ENCODE data around the gene RCSD1.

DNA sequence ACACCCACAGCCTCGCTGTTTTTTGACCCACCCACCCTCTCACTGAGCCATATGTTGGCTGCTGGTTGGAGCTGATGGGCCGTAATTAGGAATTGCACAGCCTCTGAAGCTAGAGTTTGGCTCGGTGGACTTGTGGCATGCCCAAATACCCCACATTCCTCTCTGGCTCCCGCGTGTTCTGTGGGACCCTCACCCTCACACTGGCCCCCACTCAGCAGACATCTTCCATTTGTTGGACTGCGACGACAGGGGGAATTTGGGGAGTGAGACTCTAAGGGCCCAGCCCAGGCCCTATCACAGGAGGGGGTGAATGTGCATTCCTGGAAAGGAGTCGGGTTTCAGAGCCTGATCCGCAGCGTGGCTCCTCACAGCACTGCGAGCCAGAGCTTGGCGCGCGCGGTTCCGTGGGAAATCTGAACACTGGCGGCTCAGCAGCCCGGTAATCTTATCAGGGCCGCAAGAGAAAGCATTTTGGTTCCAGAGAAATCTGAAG lies 5.2 kb downstream of the RCSD1 start:
- TF ChIP-seq, protein P1, sequence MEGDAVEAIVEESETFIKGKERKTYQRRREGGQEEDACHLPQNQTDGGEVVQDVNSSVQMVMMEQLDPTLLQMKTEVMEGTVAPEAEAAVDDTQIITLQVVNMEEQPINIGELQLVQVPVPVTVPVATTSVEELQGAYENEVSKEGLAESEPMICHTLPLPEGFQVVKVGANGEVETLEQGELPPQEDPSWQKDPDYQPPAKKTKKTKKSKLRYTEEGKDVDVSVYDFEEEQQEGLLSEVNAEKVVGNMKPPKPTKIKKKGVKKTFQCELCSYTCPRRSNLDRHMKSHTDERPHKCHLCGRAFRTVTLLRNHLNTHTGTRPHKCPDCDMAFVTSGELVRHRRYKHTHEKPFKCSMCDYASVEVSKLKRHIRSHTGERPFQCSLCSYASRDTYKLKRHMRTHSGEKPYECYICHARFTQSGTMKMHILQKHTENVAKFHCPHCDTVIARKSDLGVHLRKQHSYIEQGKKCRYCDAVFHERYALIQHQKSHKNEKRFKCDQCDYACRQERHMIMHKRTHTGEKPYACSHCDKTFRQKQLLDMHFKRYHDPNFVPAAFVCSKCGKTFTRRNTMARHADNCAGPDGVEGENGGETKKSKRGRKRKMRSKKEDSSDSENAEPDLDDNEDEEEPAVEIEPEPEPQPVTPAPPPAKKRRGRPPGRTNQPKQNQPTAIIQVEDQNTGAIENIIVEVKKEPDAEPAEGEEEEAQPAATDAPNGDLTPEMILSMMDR (IDR thresholded peaks at IDR 0.05) = no peak
- TF ChIP-seq POLR2A (IDR thresholded peaks at IDR 0.05) = no peak

Measured in uterus (tissue), 2 donors.